IMR-90 (cell line): ENCODE results near the gene RBBP8. TPM values are rescaled to one million over a fixed set of nuclear protein-coding genes. Genes with fewer than 3 reads are reported as not detected.
A peak's percentile ranks its signal among the peaks of the same experiment; 100 is the strongest.

Experiments
- ATAC-seq: fragments of 200-7000 bp; cut with Tn5 transposase; 2 replicates; pipeline ENCODE4 v1.9.1; 2020; ENCODE audit warnings: low read depth, mild to moderate bottlenecking, moderate library complexity
- BruUV-seq: library from RNA; stranded (reverse); fragments of 400-500 nt; replicated peaks from 2 replicates; lab custom pipeline; 2021; lab: Mats Ljungman, UMichigan
- CTCF ChIA-PET: fragments of 300-600 bp; formaldehyde crosslinking; extraction: SDS; loops from one replicate; lab custom pipeline; 2021; ENCODE audit warnings: antibody characterized with exemption; lab: Yijun Ruan, JAX
- POLR2A ChIA-PET: fragments of 300-600 bp; sonication (Branson Sonifier 250); formaldehyde crosslinking; loops from one replicate; lab custom pipeline; 2022; ENCODE audit warnings: antibody characterized with exemption; ENCODE audit not compliant: unreplicated experiment; lab: Charles Lee
- DNase-seq: peaks from one replicate; pipeline ENCODE4 v3.0.0; 2013
- H2AFZ ChIP-seq: replicated peaks from 2 replicates; pipeline ENCODE3; 2013; ENCODE audit warnings: low read length, mild to moderate bottlenecking; ENCODE audit not compliant: poor library complexity
- H2AK5ac ChIP-seq: 2 replicates; pipeline ENCODE4 v1.6.1; 2013; ENCODE audit warnings: low read depth, low read length, inconsistent platforms
- H2AK9ac ChIP-seq: replicated peaks from 2 replicates; pipeline ENCODE3; 2013; ENCODE audit warnings: mild to moderate bottlenecking, low read depth, low read length, moderate library complexity; ENCODE audit not compliant: poor library complexity
- H2BK120ac ChIP-seq: 2 replicates; pipeline ENCODE4 v1.6.1; 2013; ENCODE audit warnings: low read depth, low read length, inconsistent platforms
- H2BK15ac ChIP-seq: 3 replicates; pipeline ENCODE4 v1.6.1; 2013; ENCODE audit warnings: low read depth, low read length, inconsistent platforms
- H2BK20ac ChIP-seq: 2 replicates; pipeline ENCODE4 v1.6.1; 2013; ENCODE audit warnings: low read depth, mild to moderate bottlenecking, inconsistent platforms, low read length, moderate library complexity
- H2BK5ac ChIP-seq: 2 replicates; pipeline ENCODE4 v1.6.1; 2013; ENCODE audit warnings: mild to moderate bottlenecking, low read depth, low read length, inconsistent platforms; ENCODE audit not compliant: poor library complexity, severe bottlenecking
- H3K14ac ChIP-seq: replicated peaks from 2 replicates; pipeline ENCODE4 v1.6.1; 2013; ENCODE audit warnings: low read depth, low read length, inconsistent platforms
- H3K18ac ChIP-seq: 2 replicates; pipeline ENCODE4 v1.6.1; 2013; ENCODE audit warnings: low read depth, low read length, control low read depth
- H3K23ac ChIP-seq: 2 replicates; pipeline ENCODE4 v1.6.1; 2013; ENCODE audit warnings: low read depth, low read length, inconsistent platforms
- H3K27ac ChIP-seq: 2 replicates; pipeline ENCODE4 v1.5.1; 2013; ENCODE audit warnings: mild to moderate bottlenecking, control low read depth, low read length; ENCODE audit not compliant: insufficient read depth
- H3K27me3 ChIP-seq: 2 replicates; pipeline ENCODE4 v1.6.1; 2013; ENCODE audit warnings: low read length; ENCODE audit not compliant: control insufficient read depth, insufficient read depth
- H3K36me3 ChIP-seq: 2 replicates; pipeline ENCODE4 v1.6.1; 2013; ENCODE audit warnings: low read length, mixed read lengths; ENCODE audit not compliant: control insufficient read depth, insufficient read depth
- H3K4ac ChIP-seq: 2 replicates; pipeline ENCODE4 v1.6.1; 2013; ENCODE audit warnings: low read depth, low read length, inconsistent platforms
- H3K4me1 ChIP-seq: 2 replicates; pipeline ENCODE4 v1.6.1; 2013; ENCODE audit warnings: low read length, mixed read lengths; ENCODE audit not compliant: control insufficient read depth, insufficient read depth
- H3K4me2 ChIP-seq: 2 replicates; pipeline ENCODE4 v1.6.1; 2013; ENCODE audit warnings: low read depth, mild to moderate bottlenecking, control low read depth, low read length, moderate library complexity
- H3K4me3 ChIP-seq: 2 replicates; pipeline ENCODE4 v1.5.1; 2013; ENCODE audit warnings: low read depth, mild to moderate bottlenecking, control low read depth, low read length, moderate library complexity; ENCODE audit not compliant: insufficient read depth
- H3K56ac ChIP-seq: 2 replicates; pipeline ENCODE4 v1.6.1; 2013; ENCODE audit warnings: low read length, inconsistent platforms; ENCODE audit not compliant: insufficient read depth; ENCODE audit errors: extremely low read depth
- H3K79me1 ChIP-seq, 2 experiments: 2 replicates each; pipeline ENCODE4 v1.6.1; 2013; ENCODE audit warnings: low read length in 2 of 2, inconsistent platforms in 1 of 2, low read depth in 1 of 2
- H3K9ac ChIP-seq: 2 replicates; pipeline ENCODE4 v1.6.1; 2013; ENCODE audit warnings: low read depth, low read length, control low read depth
- H3K9me1 ChIP-seq: 2 replicates; pipeline ENCODE4 v1.6.1; 2013; ENCODE audit warnings: low read length, inconsistent platforms; ENCODE audit not compliant: insufficient read depth
- H3K9me3 ChIP-seq: 2 replicates; pipeline ENCODE4 v1.6.1; 2013; ENCODE audit warnings: low read length; ENCODE audit not compliant: control insufficient read depth, insufficient read depth
- H4K20me1 ChIP-seq: 2 replicates; pipeline ENCODE4 v1.6.1; 2013; ENCODE audit warnings: low read length, inconsistent platforms; ENCODE audit not compliant: insufficient read depth
- H4K5ac ChIP-seq: 2 replicates; pipeline ENCODE4 v1.6.1; 2013; ENCODE audit warnings: mild to moderate bottlenecking, low read depth, low read length, control low read depth
- H4K8ac ChIP-seq, 2 experiments: 2 replicates each; pipeline ENCODE4 v1.6.1; 2013; ENCODE audit warnings: low read depth in 2 of 2, low read length in 2 of 2, control low read depth in 1 of 2, inconsistent platforms in 1 of 2
- H4K91ac ChIP-seq: 2 replicates; pipeline ENCODE4 v1.6.1; 2013; ENCODE audit warnings: low read depth, low read length, inconsistent platforms; ENCODE audit not compliant: insufficient read depth
- BHLHE40 ChIP-seq: fragments of 150-350 bp; IDR thresholded peaks from 2 replicates; pipeline ENCODE4 v1.6.1; 2016; ENCODE audit warnings: mild to moderate bottlenecking, low read depth, low read length
- CEBPB ChIP-seq: IDR thresholded peaks from 2 replicates; pipeline ENCODE4 v1.6.1; 2012; ENCODE audit warnings: low read depth, low read length, improper control_type of control experiment
- CHD1 ChIP-seq: IDR thresholded peaks from 2 replicates; pipeline ENCODE4 v1.6.1; 2012; ENCODE audit warnings: low read depth, low read length, improper control_type of control experiment
- FOS ChIP-seq: fragments of 150-350 bp; IDR thresholded peaks from 2 replicates; pipeline ENCODE4 v1.6.1; 2016; ENCODE audit warnings: low read depth, low read length
- MAFK ChIP-seq: IDR thresholded peaks from 2 replicates; pipeline ENCODE4 v1.6.1; 2012; ENCODE audit warnings: low read depth, low read length, improper control_type of control experiment
- MAZ ChIP-seq: IDR thresholded peaks from 2 replicates; pipeline ENCODE4 v1.6.1; 2012; ENCODE audit warnings: low read depth, mild to moderate bottlenecking, low read length, improper control_type of control experiment, moderate library complexity, borderline replicate concordance
- MXI1 ChIP-seq: IDR thresholded peaks from 2 replicates; pipeline ENCODE4 v1.6.1; 2012; ENCODE audit warnings: low read depth, mild to moderate bottlenecking, low read length, moderate library complexity, borderline replicate concordance
- NFE2L2 ChIP-seq: fragments of 150-350 bp; IDR thresholded peaks from 2 replicates; pipeline ENCODE4 v1.6.1; 2016; ENCODE audit warnings: low read depth, mild to moderate bottlenecking, low read length
- POLR2A ChIP-seq: IDR thresholded peaks from 2 replicates; pipeline ENCODE4 v1.6.1; 2012; ENCODE audit warnings: mild to moderate bottlenecking, low read depth, low read length
- RAD21 ChIP-seq: IDR thresholded peaks from 2 replicates; pipeline ENCODE4 v1.6.1; 2012; ENCODE audit warnings: low read length, improper control_type of control experiment
- RCOR1 ChIP-seq: IDR thresholded peaks from 2 replicates; pipeline ENCODE4 v1.6.1; 2012; ENCODE audit warnings: mild to moderate bottlenecking, low read length, improper control_type of control experiment; ENCODE audit not compliant: insufficient replicate concordance
- RFX5 ChIP-seq: IDR thresholded peaks from 2 replicates; pipeline ENCODE4 v1.8.0; 2012; ENCODE audit warnings: low read depth, mild to moderate bottlenecking, low read length, moderate library complexity
- WGBS, 2 experiments: methylation state at CpG; one replicate each; pipeline versions ENCODE4 v1.1.5 to v1.1.7; 2013; ENCODE audit warnings: missing lambda C conversion rate in 2 of 2; ENCODE audit not compliant: insufficient read length in 1 of 2; ENCODE audit errors: extremely low coverage in 2 of 2; 5-methylcytosine and 5-hydroxymethylcytosine counted together
- dilution Hi-C: fragments of 300-500 bp; cut with HindIII; formaldehyde crosslinking; loops from one replicate; pipeline ENCODE4 v1.14.3; 2018; ENCODE audit warnings: low sequenced_read_pairs; ENCODE audit not compliant: unreplicated experiment
- in situ Hi-C: fragments of 300-500 bp; cut with MboI; formaldehyde crosslinking; loops from 3 replicates; pipeline ENCODE4 v1.14.3; 2019; ENCODE audit warnings: low sequenced_read_pairs, inconsistent platforms, mixed read lengths
- intact Hi-C: fragments of 100-400 bp; cut with micrococcal nuclease; formaldehyde crosslinking; loops from 2 replicates; pipeline ENCODE4 v1.10.0; 2022
- polyA plus RNA-seq, 3 experiments: library from polyadenylated mRNA; depleted of rRNA; stranded (reverse); fragments of >200 nt; gene quantifications; 2 replicates each; pipeline ENCODE4 v1.2.3, GENCODE V29; 2012; ENCODE audit warnings: low replicate concordance in 1 of 3
- total RNA-seq: library from RNA; depleted of rRNA; stranded (reverse); fragments of >200 nt; gene quantifications from 2 replicates; pipeline ENCODE4 v1.2.3, GENCODE V29; 2012
- TF ChIP-seq, protein P1 (sequence below): fragments of 150-350 bp; IDR thresholded peaks from 2 replicates; pipeline ENCODE4 v1.6.1; 2016; ENCODE audit warnings: low read depth, mild to moderate bottlenecking, low read length, moderate library complexity, borderline replicate concordance
- TF ChIP-seq, protein P2 (sequence below): fragments of 150-350 bp; IDR thresholded peaks from 2 replicates; pipeline ENCODE4 v1.6.1; 2017; ENCODE audit warnings: mild to moderate bottlenecking, antibody characterized with exemption, low read length, low read depth
- TF ChIP-seq, protein P3 (sequence below): conservative IDR thresholded peaks from 2 replicates; pipeline ENCODE4 v1.5.1; 2012; ENCODE audit warnings: mild to moderate bottlenecking, low read depth, low read length, improper control_type of control experiment

Gene RBBP8
- total and polyA plus RNA-seq, 2 of the 4 experiments (the other 2 are of a cell fraction): 12.0 to 21.1 TPM

DNA sequence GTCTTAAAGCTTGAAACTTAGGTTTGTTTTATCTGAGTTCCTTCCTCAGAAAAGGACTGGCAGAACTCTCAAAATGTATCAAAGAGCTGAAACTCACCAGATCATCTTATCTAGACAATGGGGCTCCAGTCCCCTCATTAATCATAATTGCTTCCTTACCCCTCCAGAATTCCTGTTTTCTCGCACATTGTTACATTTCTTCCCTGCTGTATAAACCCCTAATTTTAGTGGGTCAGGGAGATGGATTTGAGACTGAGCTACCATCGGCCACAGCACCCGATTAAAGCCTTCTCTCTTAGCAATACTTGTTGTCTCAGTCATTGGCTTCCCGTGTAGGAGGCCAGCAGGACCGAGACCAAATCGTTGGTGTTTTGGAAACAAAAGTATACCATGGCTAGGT lies 130.4 kb downstream of the RBBP8 start:
- no peak overlapping the region for H4K5ac ChIP-seq
- H3K79me1 ChIP-seq: no peaks in the 10 kb centered on the region
- no peak overlapping the region for H4K91ac ChIP-seq
- no peaks in the 10 kb centered on the region; the same call in 1 of the 2 replicates for H3K9me1 ChIP-seq
- no peak overlapping the region for H3K4me3 ChIP-seq
- H3K27me3 ChIP-seq: no peaks in the 10 kb centered on the region
- H3K4me2 ChIP-seq: no peak overlapping the region
- H2BK120ac ChIP-seq: no peak overlapping the region
- H2AK5ac ChIP-seq: no peak overlapping the region
- no peak overlapping the region for H2AFZ ChIP-seq
- no peak for DNase-seq
- no peak overlapping the region for H2AK9ac ChIP-seq
- in situ Hi-C loops (no loop called here), intact Hi-C loops (no loop called here), dilution Hi-C loops (no loop called here)
- no peak overlapping the region for H4K8ac ChIP-seq
- TF ChIP-seq RFX5: no peak
- no peak for TF ChIP-seq FOS
- no peak for TF ChIP-seq MAZ
- TF ChIP-seq, protein P1, sequence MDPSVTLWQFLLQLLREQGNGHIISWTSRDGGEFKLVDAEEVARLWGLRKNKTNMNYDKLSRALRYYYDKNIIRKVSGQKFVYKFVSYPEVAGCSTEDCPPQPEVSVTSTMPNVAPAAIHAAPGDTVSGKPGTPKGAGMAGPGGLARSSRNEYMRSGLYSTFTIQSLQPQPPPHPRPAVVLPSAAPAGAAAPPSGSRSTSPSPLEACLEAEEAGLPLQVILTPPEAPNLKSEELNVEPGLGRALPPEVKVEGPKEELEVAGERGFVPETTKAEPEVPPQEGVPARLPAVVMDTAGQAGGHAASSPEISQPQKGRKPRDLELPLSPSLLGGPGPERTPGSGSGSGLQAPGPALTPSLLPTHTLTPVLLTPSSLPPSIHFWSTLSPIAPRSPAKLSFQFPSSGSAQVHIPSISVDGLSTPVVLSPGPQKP: no peak
- TF ChIP-seq, protein P2, sequence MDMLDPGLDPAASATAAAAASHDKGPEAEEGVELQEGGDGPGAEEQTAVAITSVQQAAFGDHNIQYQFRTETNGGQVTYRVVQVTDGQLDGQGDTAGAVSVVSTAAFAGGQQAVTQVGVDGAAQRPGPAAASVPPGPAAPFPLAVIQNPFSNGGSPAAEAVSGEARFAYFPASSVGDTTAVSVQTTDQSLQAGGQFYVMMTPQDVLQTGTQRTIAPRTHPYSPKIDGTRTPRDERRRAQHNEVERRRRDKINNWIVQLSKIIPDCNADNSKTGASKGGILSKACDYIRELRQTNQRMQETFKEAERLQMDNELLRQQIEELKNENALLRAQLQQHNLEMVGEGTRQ: no peak
- TF ChIP-seq, protein P3, sequence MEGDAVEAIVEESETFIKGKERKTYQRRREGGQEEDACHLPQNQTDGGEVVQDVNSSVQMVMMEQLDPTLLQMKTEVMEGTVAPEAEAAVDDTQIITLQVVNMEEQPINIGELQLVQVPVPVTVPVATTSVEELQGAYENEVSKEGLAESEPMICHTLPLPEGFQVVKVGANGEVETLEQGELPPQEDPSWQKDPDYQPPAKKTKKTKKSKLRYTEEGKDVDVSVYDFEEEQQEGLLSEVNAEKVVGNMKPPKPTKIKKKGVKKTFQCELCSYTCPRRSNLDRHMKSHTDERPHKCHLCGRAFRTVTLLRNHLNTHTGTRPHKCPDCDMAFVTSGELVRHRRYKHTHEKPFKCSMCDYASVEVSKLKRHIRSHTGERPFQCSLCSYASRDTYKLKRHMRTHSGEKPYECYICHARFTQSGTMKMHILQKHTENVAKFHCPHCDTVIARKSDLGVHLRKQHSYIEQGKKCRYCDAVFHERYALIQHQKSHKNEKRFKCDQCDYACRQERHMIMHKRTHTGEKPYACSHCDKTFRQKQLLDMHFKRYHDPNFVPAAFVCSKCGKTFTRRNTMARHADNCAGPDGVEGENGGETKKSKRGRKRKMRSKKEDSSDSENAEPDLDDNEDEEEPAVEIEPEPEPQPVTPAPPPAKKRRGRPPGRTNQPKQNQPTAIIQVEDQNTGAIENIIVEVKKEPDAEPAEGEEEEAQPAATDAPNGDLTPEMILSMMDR: no peak
- no peak for TF ChIP-seq NFE2L2
- TF ChIP-seq MXI1: no peak
- no peak for TF ChIP-seq RAD21
- no peak for TF ChIP-seq BHLHE40
- TF ChIP-seq CEBPB: no peak
- no peak for TF ChIP-seq POLR2A
- TF ChIP-seq RCOR1: no peak
- TF ChIP-seq CHD1: no peak
- TF ChIP-seq MAFK: no peak
- POLR2A ChIA-PET: no interaction called here
- H3K56ac ChIP-seq: no peak overlapping the region
- BruUV-seq: no TSS peak
- peaks cover 3% of the 10 kb centered on the region for H3K9me3 ChIP-seq
- peak overlapping the region; percentile 60; the same call in 1 of the 3 replicates for H2BK15ac ChIP-seq
- H3K4ac ChIP-seq: no peak overlapping the region
- H3K14ac ChIP-seq: no peak overlapping the region
- no peaks in the 10 kb centered on the region for H3K36me3 ChIP-seq
- no CpG with 5 or more reads among the region's 6 CpGs for WGBS, 2 experiments
- CTCF ChIA-PET: interaction anchor here (0.7 kb wide), 1 partner anchor 32 kb away, joined by 4 read pairs; no protein-coding TSS in a partner anchor
- no peak overlapping the region for H3K18ac ChIP-seq
- no peak overlapping the region for H3K27ac ChIP-seq
- peaks cover 12% of the 10 kb centered on the region for H3K4me1 ChIP-seq
- ATAC-seq: no peak
- no peak overlapping the region for H3K23ac ChIP-seq
- H3K9ac ChIP-seq: no peak overlapping the region
- no peak overlapping the region for H2BK20ac ChIP-seq
- H2BK5ac ChIP-seq: no peak overlapping the region
- H4K20me1 ChIP-seq: no peaks in the 10 kb centered on the region
